Measurements from ENCODE around the gene TRIM46.
"Not testable (repeated sequence)": the region's sequence is repeated elsewhere in the genome, so short reads cannot be mapped to it uniquely, and the experiment has no call there.

The TRIM46 gene

DNA sequence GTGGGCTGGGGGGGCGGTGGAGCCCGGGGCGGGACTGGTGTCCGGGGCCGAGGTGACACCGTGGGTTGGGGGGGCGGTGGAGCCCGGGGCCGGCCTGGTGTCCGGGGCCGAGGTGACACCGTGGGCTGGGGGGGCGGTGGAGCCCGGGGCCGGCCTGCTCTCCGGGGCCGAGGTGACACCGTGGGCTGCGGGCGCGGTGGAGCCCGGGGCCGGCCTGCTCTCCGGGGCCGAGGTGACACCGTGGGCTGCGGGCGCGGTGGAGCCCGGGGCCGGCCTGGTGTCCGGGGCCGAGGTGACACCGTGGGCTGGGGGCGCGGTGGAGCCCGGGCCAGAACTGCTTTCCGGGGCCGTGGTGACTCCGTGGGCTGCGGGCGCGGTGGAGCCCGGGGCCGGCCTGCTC lies 16.3 kb downstream of the TRIM46 start:
- not testable (repeated sequence) for FAIRE-seq

- no peak for FAIRE-seq
These were observed 18.3 kb downstream of the TRIM46 start for GRCh38 chr1:155191904-155192303.

DNA sequence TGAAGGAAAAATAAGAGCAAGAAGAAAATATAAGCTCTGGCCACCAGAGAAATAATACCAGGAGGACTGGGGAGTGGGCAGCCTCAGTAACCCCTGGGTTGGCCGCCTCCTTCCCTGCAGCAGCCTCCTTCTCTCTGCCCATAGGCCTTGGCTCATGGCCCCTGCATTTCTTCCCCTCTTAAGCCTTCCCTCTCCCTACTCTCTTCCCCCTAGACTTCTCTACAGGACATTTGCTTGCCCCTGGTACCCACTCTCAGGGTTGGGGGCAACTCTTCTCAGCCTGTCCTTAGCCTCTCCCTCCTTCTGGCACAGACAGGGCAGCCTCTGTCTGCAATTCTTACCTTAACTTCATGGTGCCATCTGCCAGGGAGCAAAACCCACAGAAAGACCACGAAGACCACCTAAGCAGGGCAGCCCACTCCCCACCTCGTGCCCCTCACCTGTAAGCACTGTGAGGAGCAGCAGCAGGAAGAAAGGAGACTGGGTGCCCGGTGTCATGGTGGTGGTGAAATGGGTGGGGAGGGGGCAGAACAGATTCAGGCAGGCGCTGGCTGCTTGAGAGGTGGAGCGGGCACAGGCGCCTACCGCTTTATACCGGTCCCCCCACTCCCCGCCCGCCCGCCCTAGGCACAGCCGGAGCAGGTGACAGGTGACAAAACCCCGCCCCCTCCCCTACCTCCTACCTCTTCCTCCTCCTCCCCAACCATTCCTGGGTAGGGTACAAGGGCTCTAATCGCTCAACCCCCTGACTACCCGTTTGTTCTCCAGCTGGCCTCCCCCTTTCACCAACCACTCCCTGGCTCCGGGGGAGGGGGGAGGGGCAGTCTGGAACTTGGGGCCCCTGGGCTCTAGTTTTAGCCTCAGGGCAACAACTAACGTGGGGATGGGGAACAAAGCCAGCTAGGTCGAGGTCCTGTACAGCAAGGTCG lies 19.0 kb downstream of the TRIM46 start:
- no peak for FAIRE-seq

GRCh38 chr1:155193275-155193990 lies 19.8 kb downstream of the TRIM46 start:
- FAIRE-seq = peak; percentile 9

GRCh38 chr1:155193991-155194240 lies 20.3 kb downstream of the TRIM46 start:
- not testable (repeated sequence) for FAIRE-seq

DNA sequence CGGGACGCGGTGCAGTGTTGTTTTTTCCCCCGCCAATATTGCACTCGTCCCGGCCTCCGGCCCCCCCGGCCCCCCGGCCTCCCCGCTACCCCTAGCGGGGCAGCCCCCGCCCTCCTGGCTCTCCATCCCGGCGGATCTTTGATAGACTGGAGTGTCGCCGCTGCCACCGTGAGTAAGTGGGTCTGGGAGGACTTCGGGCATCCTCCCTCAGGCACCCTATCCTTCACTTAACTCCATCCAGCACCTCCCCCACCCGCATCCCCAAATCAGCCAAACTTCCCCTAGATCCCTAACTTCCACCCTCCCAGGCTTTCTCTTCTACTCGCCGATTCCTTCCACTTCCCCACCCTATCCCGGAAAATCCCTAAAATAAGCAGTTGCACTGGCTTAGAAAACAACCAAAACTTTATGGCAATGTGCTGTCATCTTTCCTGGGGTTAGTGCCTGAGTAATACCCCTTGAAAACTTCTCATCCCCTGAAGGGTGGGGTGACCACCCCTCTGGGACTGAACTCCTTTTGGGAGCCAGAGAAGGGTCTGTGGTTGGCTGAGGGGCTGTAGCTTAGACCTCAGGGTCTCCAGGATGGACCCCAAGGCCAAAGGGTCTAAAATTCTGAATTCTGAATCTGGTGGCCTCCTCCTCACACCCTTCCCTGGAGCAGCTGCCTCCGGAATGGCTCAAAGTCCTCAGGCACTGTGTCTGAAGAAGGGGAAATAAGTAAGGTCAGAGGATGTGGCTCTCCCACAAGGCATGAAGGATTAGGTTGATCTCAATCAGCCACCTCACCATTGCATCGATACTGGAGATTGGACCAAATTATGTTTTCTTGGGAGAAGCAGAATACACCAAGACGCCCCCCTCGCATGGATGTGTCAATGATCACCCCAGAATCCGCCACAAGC lies 21.8 kb downstream of the TRIM46 start:
- FAIRE-seq = no peak

DNA sequence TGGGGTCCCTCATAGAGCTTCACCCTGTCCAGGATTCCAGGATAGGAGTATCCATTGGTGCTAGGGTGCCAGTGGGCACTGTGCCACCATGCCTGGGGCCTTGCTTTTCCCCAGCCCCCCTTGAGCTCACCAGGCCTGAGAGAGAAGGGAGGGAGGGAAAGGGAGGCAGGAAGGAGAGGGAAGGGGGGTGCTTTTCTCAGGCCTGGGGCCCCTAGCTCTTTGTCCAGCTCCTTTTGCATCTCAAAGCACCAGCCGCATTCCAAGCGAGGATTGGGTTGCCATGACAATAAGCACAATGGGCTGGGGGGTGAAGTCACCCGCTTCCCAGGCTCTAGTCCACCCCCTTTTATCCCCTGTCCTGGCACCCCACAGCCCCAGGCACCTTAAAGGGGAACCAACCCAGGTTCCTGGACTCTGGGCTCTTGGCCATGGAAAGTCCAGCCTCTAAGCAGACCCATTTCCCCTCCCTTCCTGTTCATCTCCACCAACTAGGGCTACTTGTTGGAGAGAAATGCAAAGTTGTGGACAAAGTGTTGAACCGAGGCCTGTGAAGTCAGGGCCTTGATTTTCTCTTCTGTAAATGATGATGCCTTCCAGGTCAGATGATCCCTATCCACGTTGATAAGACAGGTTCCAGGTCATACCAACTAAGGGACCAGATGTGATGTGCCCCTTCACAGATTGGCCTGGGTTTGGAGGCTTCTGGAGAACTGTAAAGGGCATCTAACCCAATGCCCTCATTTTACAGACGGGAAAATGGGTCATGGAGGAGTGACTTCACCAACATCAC lies 22.6 kb downstream of the TRIM46 start:
- FAIRE-seq = no peak

DNA sequence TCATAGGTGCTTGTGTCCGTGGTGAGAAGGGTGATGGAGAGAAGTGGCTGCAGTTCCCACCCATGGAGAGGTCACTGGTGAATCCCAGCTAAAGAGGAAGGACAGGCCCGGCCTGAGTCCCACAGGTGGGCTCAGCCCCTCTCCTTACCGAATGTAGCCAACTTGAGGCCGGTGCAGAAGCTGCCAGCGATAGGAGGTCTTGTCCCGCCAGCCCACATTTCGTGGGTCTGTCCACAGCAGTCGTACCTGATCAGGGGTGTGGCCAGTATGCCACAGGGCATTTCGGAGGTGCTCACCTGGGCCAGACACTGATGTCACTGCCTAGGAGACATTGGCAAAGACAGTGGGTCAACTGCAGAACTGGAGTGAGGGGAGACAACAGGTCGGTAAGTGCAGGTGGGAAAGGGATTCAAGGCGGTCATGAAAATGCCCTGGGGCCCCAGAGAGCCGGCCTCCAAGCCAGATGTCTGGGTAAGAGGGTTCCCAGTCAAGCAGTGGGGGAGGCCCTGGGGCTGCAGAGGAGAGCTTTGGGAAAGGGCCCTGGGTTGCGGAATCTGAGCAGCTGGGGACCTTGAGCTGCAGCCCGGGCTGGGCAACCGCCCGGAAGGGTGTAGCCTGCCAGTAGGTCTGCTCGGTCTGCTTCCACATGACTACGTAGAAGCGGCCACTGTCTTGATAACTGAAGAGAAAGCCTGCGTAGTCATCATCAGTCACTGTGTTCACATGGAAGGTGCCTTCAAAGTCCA lies 23.4 kb downstream of the TRIM46 start:
- FAIRE-seq = no peak

DNA sequence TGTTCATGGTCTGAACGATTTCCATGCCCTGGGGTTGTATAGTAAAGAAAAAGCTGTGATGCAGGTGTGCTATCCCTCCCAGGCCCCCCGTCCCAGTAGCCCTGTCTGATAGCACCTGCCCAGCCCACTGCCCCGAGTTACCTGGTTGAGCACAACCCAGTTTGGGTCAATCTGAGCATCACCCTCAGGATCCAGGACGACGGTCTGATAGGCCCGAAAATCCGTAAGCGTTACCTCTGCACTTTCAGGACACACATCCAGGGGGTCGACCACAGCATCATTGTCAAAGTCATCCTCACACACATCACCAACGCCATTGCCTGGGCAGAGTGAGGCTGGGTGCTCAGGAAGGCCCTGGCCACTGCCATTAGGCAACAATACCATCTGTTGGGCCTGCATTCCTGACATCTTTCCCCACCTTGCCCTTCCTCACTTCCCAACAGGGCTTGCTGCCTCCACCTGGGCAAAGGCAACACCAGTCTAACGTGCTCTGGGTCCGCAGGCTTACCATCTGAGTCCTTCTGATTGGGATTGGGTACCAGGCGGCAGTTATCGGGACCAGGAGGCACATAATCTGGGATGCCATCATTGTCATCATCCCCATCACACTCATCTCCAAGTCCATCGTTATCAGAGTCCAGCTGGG lies 24.4 kb downstream of the TRIM46 start:
- FAIRE-seq = no peak

DNA sequence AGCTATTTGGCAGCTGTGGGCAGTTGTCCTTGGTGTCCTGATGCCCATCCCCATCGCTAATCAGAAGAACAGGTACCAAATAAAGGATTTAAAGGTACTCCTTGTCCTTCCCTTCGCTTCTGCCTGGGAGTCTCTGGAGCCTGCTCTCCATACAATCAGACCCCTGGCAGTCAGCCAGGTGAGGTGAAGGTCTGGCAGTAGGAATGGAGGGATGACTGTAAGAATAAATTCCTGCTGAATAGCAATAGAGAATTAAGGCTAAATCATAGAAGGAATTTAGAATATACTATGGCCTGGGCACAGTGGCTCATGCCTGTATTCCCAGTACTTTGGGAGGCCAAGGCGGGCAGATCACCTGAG lies 24.9 kb downstream of the TRIM46 start:
- no peak for FAIRE-seq

- no peak for FAIRE-seq
These were observed 26.1 kb downstream of the TRIM46 start for GRCh38 chr1:155199792-155200191.

DNA sequence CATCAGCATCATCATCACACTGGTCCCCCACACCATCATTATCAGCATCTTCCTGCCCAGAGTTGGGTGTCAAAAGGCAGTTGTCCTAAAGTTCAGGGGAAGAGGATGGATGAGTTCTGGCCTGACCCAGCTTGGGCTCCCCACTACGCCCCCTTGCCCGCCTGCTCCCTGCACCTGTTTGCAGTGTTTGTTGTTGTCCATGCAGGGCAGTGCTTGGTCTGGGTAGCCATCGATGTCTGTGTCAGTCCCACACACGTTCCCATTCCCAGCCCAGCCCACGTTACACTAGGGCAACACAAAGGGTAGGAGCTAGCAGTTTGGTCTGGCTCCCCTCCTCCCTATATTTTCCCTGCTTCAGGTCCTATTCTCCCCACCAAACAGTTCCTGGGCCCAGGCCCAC lies 27.3 kb downstream of the TRIM46 start:
- no peak for FAIRE-seq

DNA sequence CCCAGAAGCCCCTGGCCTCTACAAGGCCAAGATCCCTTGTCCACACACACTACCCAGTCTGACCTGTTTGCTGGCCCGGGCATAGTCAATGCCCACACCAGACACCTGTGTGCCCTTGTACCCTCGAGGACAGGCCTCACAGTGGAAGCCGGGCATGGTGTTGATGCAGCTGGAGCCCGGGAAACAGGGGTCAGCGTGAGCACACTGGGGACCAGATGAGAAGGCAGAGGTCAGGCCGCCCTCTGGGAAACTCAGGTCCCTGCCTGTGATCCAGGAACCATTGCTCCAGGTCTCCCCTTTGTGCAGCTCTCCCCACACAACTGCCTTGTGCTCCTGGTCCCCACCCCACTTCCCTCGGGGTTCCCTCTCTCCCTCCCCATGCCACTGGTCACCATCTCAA lies 28.5 kb downstream of the TRIM46 start:
- no peak for FAIRE-seq

- no peak for FAIRE-seq
These were observed 29.3 kb downstream of the TRIM46 start for GRCh38 chr1:155202731-155203515.

GRCh38 chr1:155205035-155205434 lies 31.4 kb downstream of the TRIM46 start:
- no peak for FAIRE-seq

GRCh38 chr1:155205969-155206593 lies 32.4 kb downstream of the TRIM46 start:
- FAIRE-seq = no peak

- no peak for FAIRE-seq
These were observed 33.5 kb downstream of the TRIM46 start for GRCh38 chr1:155206891-155207805.

DNA sequence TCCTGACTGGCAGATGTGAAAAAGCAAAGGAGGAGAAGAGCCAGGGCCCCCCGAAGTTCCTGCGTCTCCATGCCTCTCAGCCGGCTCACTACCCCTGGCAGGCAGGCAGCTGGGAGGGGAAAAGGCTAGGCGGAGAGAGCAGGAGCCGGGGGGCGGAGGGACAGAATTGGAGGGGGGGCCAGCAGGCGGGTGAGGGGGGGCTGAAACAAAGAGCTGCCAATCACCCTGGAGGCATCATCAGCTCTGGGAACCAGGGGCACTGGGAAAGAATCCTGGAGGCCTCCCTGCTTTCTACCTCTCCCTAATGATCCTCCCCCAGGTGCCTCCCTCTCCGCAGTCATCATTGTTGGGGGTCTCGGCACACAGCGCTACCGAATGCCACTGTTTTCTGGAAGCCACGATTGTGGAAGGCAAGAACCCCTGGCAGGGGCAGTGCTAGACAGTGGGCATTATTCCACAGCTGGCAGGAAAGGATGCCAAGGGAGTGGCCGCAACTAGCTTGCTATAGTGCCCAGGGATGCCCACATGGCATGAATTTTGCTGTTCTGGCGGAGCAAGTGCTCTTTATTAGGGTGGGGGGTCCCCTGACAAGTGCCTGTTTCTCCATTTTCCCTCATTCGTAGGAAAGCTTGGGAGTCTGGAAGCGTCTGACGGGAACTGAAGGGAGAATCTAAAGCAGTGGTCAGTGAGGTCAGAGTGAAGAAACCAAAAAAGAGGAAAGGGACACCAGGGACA lies 34.3 kb downstream of the TRIM46 start, which contains the start of gene THBS3:
THBS3 (minus strand) TSS at position 92 of the 735 bp plus-strand sequence; CDS start at position 71, 21 bp downstream.
- no peak for FAIRE-seq
